ENCODE data around the gene GLYR1. TPM values are rescaled to one million over a fixed set of nuclear protein-coding genes. Genes with fewer than 3 reads are reported as not detected.

The GLYR1 gene
- total and polyA plus RNA-seq, 4 donors, result 18.1 to 50.2 (median 40.6) TPM

DNA sequence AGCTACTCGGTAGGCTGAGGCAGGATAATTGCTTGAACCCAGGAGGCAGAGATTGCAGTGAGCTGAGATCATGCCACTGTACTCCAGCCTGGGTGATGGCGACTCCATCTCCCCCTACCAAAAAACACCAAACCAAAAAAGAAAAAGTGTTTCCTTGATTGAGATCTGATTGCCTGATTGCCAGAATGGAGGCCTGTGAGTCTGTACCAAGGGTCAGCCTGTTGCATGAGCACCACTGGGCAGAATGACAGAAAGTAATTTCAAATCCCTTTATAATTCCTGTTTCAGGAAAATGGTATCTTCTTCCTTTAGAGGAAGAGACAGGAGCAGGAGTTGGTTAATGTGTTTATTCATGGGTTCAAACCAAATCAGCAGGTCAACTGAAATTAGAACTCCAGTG, 8.7 kb upstream of the GLYR1 start:
- Histone ChIP-seq H3K4me3 (ENCODE audit: low read depth in 1 of 3, low read length in 3 of 3) (no peak overlapping the region), H3K4me1 (ENCODE audit: control insufficient read depth in 4 of 4, insufficient read depth in 4 of 4, low read length in 3 of 4) (peaks cover 0 to 7% (median 2%) of the 10 kb centered on the region in 4 donors), H3K27ac (ENCODE audit: low read depth in 1 of 2, low read length in 2 of 2) (no peak overlapping the region), H3K36me3 (ENCODE audit: control insufficient read depth in 4 of 4, insufficient read depth in 3 of 4, low read depth in 1 of 4, low read length in 3 of 4) (peaks cover 17 to 54% (median 42%) of the 10 kb centered on the region in 4 donors), H3K27me3 (ENCODE audit: control insufficient read depth in 4 of 4, insufficient read depth in 4 of 4, low read length in 3 of 4) (no peaks in the 10 kb centered on the region), H3K9ac (ENCODE audit: low read depth in 1 of 2, low read length in 2 of 2) (no peak overlapping the region), H3K9me3 (ENCODE audit: control insufficient read depth in 4 of 4, low read length in 3 of 4) (no peaks in the 10 kb centered on the region)
- TF ChIP-seq, protein P1, sequence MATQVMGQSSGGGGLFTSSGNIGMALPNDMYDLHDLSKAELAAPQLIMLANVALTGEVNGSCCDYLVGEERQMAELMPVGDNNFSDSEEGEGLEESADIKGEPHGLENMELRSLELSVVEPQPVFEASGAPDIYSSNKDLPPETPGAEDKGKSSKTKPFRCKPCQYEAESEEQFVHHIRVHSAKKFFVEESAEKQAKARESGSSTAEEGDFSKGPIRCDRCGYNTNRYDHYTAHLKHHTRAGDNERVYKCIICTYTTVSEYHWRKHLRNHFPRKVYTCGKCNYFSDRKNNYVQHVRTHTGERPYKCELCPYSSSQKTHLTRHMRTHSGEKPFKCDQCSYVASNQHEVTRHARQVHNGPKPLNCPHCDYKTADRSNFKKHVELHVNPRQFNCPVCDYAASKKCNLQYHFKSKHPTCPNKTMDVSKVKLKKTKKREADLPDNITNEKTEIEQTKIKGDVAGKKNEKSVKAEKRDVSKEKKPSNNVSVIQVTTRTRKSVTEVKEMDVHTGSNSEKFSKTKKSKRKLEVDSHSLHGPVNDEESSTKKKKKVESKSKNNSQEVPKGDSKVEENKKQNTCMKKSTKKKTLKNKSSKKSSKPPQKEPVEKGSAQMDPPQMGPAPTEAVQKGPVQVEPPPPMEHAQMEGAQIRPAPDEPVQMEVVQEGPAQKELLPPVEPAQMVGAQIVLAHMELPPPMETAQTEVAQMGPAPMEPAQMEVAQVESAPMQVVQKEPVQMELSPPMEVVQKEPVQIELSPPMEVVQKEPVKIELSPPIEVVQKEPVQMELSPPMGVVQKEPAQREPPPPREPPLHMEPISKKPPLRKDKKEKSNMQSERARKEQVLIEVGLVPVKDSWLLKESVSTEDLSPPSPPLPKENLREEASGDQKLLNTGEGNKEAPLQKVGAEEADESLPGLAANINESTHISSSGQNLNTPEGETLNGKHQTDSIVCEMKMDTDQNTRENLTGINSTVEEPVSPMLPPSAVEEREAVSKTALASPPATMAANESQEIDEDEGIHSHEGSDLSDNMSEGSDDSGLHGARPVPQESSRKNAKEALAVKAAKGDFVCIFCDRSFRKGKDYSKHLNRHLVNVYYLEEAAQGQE (IDR thresholded peaks at IDR 0.05), result no peak
- no peak for TF ChIP-seq HNF4A (conservative IDR thresholded peaks at IDR 0.05)
- TF ChIP-seq, protein P2, sequence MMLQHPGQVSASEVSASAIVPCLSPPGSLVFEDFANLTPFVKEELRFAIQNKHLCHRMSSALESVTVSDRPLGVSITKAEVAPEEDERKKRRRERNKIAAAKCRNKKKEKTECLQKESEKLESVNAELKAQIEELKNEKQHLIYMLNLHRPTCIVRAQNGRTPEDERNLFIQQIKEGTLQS (IDR thresholded peaks at IDR 0.05), result no peak
- no peak for TF ChIP-seq TAF1 (conservative IDR thresholded peaks at IDR 0.05)
- TF ChIP-seq, protein P3, sequence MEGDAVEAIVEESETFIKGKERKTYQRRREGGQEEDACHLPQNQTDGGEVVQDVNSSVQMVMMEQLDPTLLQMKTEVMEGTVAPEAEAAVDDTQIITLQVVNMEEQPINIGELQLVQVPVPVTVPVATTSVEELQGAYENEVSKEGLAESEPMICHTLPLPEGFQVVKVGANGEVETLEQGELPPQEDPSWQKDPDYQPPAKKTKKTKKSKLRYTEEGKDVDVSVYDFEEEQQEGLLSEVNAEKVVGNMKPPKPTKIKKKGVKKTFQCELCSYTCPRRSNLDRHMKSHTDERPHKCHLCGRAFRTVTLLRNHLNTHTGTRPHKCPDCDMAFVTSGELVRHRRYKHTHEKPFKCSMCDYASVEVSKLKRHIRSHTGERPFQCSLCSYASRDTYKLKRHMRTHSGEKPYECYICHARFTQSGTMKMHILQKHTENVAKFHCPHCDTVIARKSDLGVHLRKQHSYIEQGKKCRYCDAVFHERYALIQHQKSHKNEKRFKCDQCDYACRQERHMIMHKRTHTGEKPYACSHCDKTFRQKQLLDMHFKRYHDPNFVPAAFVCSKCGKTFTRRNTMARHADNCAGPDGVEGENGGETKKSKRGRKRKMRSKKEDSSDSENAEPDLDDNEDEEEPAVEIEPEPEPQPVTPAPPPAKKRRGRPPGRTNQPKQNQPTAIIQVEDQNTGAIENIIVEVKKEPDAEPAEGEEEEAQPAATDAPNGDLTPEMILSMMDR (IDR thresholded peaks at IDR 0.05; ENCODE audit: low read depth, low read length, missing input control), result no peak
- no peak for TF ChIP-seq JUND (IDR thresholded peaks at IDR 0.05)
- TF ChIP-seq GABPA (IDR thresholded peaks at IDR 0.05 in 1 of 2, conservative IDR thresholded peaks at IDR 0.05 in 1 of 2), result no peak
- no peak for TF ChIP-seq YY1 (IDR thresholded peaks at IDR 0.05)
- TF ChIP-seq FOXA1 (IDR thresholded peaks at IDR 0.05), result no peak
- TF ChIP-seq SP1 (IDR thresholded peaks at IDR 0.05), result no peak
- no peak for TF ChIP-seq EGR1 (IDR thresholded peaks at IDR 0.05; ENCODE audit: low read depth in 2 of 2)
- TF ChIP-seq, protein P4, sequence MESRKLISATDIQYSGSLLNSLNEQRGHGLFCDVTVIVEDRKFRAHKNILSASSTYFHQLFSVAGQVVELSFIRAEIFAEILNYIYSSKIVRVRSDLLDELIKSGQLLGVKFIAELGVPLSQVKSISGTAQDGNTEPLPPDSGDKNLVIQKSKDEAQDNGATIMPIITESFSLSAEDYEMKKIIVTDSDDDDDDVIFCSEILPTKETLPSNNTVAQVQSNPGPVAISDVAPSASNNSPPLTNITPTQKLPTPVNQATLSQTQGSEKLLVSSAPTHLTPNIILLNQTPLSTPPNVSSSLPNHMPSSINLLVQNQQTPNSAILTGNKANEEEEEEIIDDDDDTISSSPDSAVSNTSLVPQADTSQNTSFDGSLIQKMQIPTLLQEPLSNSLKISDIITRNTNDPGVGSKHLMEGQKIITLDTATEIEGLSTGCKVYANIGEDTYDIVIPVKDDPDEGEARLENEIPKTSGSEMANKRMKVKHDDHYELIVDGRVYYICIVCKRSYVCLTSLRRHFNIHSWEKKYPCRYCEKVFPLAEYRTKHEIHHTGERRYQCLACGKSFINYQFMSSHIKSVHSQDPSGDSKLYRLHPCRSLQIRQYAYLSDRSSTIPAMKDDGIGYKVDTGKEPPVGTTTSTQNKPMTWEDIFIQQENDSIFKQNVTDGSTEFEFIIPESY (IDR thresholded peaks at IDR 0.05), result no peak
- TF ChIP-seq NR2F2 (IDR thresholded peaks at IDR 0.05), result no peak
- no peak for TF ChIP-seq HNF4G (IDR thresholded peaks at IDR 0.05)
- TF ChIP-seq, protein P5, sequence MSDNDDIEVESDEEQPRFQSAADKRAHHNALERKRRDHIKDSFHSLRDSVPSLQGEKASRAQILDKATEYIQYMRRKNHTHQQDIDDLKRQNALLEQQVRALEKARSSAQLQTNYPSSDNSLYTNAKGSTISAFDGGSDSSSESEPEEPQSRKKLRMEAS (IDR thresholded peaks at IDR 0.05), result no peak
- no peak for TF ChIP-seq FOXA2 (IDR thresholded peaks at IDR 0.05)
- TF ChIP-seq RXRA (IDR thresholded peaks at IDR 0.05), result no peak
- DNase-seq (ENCODE audit: low spot score), result no peak
- WGBS, result 94% methylated on average over 2 of the region's 2 CpGs
